Eye (tissue), 1 donor: ENCODE data around the gene PPFIA2.
A peak's percentile ranks its signal among the peaks of the same experiment; 100 is the strongest.

ENCODE experiments used
- DNase-seq: peaks from one replicate; pipeline ENCODE4 v3.0.0-alpha.2; 2015

The PPFIA2 gene

DNA sequence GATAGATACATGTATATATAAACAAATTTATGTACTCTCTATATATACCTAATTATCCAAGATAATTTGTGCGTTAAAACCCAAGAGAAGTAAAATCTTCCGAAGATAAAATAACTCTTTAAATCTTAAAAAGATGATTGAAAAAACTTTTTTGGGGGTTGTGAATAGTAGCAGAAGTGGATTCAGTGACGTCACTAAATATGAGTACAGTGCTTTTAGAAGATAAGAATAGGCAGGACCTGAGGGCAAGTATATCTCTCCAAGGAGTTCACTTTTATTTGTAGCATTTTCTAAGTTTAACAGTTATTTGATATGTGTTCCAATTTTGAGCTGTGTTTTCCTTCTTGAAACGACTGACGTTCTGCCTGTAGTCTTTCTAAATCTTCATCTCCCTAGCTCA is 319.8 kb downstream of the PPFIA2 start:
- no peak for DNase-seq

DNA sequence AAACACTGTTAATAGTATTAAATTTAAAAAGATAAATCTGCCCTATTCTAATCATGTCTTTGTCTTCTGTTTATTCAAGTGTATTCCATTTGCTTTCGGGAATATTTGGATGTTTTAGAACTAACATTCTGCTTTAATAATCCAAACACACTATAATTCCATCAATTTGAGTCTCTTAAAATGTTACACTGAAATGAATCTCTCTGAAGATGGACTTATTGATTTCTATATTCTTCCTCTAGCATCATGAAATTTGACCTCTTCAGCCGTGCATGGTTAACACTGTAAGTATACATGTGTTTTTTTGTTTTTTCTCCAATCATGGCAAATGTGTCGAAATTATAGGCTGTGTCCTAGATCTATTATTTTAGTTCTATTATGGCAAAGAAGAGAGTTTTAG is 342.1 kb downstream of the PPFIA2 start:
- DNase-seq = no peak

DNA sequence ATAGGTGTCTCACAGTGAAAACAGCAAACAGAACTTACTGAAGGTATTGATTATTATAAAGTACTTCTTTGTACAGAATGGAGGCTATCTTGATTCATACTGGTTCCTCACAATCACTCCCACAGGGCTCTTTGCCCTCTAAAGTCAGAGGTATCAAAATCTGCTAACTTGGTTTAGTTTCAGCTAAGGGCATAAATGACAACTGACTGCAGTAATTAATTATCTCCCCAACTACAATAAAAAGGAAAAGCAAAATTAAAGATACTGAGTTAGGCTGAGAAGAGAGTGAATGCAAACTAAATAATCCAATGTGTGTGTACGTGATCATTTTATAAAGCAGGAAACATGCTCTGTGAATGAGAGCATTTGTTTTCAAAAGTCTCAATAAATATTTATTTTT is 342.6 kb downstream of the PPFIA2 start:
- no peak for DNase-seq

DNA sequence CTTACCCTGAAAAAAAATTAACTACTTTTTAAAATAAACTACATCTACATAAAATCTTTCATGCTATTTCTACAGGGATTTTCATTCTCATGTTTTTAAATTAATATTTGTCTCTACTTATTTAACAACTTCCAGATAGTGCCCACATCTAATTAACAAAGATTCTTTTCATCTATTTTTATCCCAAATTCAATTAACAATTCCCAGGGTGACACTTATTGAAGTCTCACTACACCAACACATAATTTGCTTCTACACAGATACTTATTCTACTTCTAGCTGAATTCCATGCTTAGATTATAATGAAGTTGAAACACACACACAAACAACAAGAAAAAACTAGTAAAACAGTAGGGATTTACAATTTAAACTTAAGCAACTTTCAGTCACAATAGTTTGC is 344.7 kb downstream of the PPFIA2 start:
- no peak for DNase-seq

DNA sequence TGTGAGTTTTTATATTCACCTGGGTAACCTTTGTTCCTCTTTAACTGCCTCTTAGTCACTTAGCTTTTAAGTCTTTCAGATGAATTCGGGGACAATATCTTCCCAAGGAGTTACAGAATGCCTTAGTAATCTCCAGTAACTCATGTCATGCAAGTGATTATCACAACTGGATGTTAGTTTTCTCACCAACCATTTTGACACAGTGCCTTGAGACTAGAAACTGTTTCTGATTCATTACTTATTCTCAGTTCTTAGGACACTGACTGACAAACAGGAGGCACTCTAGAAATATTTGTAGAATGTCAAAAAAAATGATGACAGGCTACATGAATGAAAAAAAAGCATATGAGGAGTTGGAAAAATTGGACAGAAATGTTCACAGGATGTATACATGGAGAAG is 346.2 kb downstream of the PPFIA2 start:
- DNase-seq = no peak

DNA sequence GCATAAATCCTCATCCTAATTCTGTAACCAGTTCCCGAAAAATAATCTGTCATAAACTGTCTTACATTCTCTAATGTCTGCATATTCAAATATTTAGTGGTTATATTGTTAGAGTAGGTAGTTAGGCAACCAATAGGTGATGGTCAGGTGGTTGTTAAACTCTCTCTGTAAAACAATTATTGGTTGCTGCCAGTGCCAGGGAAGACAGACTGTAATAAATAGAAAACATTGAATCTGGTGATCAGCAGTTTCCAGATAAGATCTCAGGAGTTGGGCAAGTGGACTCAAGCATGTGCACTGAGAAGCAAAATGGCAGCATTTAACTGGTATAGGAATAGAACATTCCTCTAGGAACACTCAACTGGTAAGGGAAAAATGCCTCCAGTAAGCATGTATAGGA is 355.8 kb downstream of the PPFIA2 start:
- DNase-seq = no peak

DNA sequence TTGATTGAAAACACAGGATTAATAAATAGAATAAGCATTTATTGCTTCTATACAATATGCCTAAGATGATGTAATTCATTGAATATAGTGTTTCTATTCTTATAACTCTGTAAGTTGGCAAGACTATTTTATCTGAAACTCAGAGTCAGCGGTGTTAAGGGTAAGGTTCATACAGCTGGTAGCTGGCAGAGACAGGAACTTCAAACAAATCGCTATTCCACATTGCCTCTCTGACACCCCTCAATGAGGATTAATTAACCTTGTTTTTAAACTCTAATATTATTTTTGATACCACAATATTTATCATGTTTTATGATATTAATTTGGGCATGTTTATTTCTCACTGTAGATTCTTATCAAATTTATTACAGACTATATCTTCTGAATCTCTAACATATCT is 357.9 kb downstream of the PPFIA2 start:
- no peak for DNase-seq

DNA sequence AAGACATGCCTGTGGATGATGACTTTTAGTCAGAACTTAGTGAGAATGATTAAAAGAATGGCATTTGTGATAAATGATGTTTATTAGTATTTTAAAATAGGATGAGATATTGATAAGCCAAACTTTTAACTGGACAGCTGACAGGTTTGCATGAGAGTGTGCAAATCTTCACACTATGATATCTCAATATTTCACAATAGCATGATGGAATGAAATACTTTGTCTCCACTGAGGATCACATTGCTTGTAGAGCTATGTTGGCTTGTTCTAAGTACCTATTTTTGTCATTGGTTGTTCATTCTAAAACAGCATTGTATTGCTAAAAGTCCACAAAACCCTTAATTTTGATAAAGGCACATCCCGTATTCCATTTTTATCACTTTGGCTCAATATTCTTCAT is 359.1 kb downstream of the PPFIA2 start:
- DNase-seq = no peak

DNA sequence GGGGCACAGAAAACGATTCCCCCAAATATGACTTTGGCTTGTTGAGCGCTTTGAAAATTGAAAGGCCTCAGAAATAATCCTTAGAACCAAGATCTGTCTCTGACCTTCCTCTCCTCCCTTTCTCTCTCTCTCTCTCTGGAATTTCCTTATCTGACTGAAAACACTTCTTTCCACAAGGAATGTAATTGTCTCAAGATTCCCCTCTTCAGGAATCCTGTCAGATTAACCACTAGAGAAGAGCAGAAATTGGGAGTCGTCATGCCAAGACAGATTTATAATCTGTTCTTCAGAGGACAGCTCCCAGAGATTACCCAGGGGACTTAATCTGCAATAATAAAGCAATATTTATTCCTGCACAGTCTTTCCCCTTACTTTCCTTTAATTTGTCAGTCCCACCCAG is 363.7 kb downstream of the PPFIA2 start:
- DNase-seq = no peak

DNA sequence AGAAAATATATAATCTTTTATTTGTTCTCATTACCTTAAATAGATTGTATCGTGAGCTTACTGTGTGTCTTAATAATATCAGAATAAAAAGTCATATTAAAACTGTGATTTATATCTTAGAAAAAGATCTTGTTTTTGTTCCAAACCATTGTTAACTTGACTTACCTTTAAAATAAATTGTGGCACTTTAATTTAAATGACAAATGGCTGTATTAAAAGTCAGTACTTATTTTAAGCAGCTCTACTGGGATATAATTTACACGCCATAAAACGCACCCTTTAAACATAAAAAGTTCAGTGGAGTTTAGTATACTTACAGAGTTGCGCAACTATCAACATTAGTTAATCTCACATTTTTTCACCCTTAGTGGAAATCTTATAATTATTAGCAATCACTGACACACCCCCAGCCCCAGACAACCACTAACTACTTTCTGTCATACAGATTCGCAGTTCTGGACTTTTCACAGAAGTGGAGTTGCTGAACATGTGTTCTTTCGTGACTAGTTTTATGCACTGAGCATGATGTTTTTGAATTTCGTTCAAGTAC is 369.5 kb downstream of the PPFIA2 start:
- no peak for DNase-seq

DNA sequence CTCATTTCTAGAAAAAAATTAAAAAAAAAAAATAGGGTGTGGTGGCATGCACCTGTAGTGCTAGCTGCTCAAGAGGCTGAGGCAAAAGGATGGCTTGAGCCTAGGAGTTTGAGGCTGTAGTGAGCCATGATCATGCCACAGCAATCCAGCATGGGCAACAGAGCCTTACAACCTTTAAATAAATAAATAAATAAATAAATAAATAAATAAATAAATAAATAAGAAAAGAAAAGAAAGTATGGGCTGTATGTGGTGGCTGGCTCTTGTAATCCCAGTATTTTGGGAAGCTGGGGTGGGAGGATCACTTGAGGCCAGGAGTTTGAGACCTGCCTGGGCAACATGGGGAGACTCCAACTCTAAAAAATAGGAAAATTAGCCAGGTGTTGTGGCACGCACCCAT is 373.0 kb downstream of the PPFIA2 start:
- DNase-seq = no peak

DNA sequence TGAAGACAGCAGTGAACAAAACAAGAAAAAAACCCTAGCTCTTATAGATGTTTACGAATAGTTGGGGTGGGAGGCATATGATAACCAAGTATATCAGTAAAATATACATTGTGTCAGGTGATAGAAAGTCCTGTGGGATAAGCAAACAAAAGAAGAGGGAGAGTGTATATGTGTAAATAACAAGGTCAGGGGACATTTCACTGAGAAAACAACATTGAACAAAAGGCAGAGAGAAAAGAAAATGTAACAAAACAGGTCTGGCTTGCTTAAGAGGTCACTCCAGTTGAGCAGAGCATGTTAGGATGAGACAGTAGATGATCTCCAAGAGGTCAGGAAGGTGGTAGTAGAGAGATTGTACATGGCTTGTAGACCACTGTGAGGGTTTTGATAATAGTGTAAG is 377.2 kb downstream of the PPFIA2 start:
- no peak for DNase-seq

DNA sequence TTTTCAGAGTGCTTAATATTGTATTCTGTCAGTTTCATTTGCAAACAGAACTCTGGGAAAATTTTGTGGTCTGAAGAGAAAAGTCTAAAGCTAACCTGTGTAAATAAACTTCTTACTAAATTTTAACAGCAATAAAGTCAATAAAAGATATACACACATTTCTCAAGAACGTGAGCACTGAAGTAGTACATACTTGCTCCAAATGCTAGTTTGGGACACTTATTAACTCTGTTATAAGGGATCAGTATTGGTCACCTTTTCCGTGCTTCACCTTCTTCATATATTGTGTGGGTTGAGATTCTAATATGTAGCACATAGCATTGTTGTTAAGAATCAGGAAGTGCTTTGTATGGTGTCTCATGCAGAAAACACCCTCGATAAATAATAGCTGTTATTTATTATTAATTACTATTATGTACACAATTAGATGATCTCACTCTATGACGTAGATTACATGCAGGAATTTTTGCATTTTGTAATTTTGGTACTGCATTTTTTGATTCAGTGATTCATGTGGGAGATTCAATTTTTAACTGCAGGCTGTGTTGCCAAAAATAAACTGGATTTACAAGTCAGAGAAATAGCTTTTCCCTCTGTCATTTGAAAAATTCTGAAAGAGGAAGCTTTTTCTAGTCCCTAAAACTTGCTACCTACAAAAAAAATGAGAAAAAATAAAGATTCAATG is 380.4 kb downstream of the PPFIA2 start:
- DNase-seq = no peak

DNA sequence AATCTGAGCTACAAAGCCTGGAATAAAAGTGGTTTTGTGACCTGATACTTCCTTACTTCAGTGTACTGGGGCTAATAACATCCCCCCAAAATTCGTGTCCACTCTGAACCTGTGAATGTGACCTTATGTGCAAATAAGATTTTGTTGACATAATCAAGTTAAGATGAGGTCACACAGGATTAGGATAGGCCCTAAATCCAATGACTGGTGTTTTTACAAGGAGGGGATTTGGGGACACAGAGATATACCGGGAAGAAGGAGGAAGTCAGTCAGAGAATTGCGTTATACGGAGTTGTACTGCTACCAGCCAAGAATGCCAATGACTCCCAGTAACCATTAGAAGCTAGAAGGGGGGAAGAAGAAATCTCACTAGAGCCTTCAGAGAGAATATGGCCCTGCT is 381.4 kb downstream of the PPFIA2 start:
- no peak for DNase-seq

DNA sequence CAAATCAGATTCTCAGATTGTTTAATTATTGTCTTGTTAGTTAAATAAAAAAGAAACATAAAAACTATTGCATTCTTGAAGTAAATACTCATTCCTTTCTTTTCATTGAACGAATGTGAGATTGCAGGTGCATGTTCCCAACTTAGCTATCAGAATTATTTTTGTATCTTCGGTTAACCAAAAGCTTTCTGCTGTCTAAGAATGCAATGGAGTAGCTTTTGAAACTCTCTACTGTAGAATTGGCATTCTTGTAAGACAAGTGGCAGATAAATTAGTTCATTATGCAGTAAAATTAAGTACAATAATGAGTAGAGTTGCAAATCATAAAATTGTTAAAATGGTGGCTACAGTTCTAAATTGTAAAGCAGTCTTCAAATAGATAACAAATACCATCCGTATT is 383.2 kb downstream of the PPFIA2 start:
- DNase-seq = no peak

DNA sequence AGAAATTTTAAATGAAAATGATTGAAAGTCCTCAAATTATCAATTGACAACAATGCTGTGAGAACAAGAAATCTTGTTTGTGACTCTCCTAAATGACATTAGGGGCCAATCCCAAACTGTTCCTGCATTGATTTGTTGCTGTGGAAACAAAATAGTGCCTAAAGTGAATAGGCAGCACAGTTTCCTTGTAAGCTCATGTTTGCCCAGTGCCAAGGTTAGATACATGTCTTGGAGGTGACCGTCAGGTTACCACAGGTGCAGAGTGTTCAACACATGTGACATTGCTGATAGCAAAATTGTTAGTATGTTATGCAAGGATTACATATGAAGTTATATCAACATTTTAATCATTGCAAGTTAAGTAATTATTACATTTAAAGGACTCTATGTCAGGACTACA is 388.7 kb downstream of the PPFIA2 start:
- DNase-seq = no peak

DNA sequence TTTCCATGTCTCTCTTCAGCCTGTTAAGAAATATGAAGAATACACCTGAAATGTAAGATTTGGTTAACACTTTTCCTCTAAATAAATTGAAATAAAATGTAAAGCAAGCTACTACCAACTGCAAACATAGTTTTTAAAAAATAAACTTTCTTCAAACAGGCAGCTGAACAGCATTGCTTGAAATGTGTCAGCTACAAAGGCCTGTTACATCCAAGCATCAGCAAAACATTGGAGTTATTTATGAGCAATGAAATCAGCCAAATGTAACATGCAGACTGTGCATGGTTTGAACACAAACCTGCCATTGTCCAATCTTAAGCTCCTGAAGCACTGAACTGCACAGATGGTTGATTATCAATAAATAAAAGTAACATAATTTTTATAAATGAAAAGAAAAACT is 390.0 kb downstream of the PPFIA2 start:
- DNase-seq = no peak

DNA sequence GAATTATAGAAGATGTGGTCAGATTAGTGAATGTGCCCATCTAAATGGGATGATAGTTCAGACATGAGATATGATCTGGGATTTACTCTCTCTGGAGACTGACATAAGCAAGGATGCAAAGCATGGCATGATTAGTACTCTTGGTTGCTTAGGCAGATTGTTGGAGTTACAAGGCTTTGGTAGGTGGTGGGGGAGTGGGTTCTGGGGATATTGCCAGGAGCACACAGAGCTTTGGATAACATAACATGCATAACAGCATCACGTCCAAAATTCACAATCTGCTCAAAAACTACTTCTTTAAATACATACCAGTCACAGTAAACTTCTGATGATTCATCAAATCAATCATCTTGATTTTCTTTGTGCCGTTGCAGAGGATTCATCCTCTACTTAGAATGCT is 393.9 kb downstream of the PPFIA2 start:
- DNase-seq = no peak

DNA sequence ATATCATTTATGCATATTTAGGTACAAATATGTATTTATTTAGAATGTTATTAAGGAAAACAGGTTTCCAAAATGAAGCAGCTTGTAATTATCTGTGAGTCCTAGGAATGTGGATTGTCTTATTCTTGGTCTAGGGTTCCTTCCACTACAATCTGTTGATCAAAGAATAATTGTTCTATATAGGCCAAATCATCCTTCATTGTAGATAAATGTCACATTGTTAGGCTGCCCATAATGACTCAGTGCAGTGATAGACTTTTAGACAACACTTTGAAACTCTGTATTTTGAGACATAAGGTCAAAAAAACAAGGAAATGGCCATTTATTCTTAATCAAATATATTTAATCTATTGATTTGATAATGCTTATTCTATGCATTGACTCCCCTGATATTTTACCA is 398.2 kb downstream of the PPFIA2 start:
- DNase-seq = no peak

DNA sequence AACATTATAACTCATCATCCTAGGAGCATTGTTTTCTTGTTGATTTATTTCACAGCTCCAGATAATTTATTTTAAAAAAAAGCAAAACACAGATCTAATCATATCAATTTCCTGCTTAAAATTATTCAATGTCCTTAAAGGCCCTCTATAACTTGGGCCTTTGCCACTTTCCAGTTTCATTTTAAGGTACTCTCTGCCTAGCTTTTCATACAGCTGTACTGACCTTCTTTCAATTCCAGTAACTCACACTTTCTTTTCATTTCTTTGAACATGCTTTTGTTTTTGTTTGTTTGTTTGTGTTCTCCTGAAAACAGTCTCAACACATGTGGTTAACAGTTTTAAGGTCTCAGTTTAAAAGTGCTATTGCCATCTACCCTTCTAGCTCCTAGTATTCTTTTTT is 399.4 kb downstream of the PPFIA2 start:
- DNase-seq = no peak

DNA sequence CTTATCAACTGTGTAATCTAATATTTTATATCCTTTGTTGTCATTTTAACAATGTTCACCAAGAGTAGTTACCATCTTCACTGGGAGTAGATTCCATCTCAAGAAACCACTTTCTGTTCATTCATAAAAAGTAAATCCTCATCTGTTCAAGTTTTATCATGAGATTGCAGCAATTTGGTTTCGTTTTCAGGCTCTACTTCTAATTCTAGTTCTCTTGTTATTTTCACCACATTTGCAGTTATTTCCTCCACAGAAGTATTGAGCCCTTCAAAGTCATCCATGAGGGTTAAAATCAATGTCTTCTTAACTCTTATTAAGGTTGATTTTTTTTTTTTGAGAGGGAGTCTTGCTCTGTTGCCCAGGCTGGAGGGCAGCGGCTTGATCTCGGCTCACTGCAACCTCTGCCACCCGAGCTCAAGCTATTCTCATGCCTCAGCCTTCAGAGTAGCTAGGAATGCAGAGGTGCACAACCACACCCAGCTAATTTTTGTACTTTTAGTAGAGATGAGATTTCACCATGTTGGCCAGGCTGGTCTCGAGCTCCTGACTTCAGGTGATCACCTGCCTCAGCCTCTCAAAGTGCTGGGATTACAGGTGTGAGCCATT is 404.7 kb downstream of the PPFIA2 start:
- DNase-seq = no peak

DNA sequence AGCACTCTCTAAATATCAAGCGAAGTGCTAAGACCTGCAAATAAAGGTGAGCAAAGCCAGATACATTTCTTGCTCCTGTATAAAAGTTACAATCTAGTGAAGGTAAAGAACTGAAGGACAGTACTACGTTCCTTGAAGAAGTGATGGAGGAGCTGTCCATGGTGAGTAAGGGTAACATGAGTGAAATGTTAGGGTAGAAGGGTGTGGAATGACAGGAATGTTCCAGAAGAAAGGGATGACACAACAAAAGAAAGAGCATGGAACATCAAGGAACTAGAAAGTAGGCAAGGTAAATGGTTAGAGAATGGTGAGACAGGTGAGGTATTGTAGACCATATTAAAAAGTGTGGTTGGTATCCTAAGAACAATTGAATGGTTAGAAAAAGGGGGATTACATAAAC is 408.8 kb downstream of the PPFIA2 start:
- DNase-seq = peak; percentile 11

DNA sequence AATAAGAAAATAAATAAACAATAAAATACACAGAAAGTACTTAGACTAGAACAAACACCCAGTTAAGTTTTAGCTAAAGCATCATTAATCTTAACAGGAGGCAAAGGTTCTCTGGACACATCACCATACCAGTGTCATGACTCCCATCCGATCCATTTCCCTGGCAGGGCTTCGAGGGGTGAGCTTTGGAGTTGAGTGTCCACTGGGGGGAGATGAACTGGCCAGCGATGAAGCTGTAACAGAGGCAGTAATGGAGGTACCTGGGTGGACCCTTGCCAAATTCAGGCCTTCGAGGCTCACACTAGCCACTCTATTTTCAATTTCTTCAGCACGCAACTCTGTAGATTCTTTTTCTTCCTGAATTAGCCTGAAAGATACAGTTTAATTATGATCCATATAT is 411.7 kb downstream of the PPFIA2 start:
- no peak for DNase-seq

DNA sequence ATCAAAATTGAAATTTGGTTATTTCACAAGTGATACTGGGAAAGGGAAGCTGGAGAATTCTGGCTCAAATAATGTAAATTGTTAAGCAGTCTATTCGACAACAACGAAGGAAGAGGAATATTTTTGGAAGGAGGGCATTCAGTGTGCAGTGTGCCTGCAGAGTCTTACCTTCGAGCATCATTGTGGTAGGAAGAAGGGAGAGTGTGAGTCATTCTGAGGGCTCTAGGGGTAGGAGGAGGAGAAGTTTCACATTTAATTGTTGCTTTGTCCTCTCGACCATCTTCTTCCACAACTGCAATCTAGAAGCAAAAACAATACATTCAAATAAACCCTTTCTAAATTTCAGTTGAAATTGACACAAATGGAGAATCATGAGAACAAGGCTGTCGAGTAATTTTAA is 418.2 kb downstream of the PPFIA2 start:
- no peak for DNase-seq

DNA sequence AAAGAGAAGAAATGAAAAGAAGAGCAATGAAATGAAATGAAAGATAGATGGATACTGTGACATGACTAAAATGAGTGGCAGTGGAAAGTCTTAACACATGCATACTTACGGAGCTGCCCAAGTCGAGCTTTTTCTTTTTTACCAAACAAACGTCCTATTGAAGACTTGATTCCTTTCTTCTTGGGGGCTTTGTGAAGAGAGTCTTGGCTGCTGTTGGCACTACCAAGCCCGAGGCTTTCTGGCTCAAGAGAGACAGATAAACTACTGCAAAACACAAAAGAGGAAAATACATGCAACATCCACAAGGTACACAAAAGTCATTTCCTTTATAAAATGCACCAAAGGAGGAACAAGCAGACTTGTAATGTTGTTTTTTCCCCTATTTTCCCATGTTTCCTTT is 420.1 kb downstream of the PPFIA2 start:
- DNase-seq = no peak
